Measurements from ENCODE around the gene PRKCSH.

DNA sequence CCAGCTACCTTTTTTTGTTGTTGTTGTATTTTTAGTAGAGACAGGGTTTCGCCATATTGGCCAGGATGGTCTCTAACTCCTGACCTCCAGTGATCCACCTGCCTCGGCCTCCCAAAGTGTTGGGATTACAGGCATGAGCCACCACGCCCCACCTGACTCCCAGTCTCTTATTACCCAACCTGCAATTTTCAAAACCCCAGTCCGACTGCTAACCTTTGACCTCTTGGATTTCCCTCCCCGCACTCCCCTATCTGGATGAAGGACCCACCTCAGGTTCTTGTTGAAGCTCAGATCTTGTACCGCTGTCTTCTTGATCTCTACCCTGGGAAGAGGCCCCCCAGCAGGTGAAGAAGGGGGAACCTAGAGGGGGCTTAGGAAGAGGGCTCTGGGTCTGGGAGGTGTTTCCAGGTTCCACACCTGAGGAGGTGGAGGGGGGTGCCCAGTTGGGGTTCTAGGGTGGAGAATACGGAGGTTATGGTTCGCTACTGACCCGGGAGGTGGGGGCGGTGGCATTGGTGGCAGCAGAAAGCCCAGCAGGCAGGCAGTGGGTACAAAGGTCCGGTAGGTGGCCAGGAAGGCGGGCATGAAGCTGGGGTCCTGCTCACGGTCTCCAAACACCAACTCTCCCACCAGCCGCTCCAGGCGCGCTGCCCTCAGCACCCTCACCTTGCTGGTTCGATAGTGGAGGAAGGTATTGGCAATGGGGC lies 18.9 kb upstream of the PRKCSH start:
- TF ChIP-seq, protein P1, sequence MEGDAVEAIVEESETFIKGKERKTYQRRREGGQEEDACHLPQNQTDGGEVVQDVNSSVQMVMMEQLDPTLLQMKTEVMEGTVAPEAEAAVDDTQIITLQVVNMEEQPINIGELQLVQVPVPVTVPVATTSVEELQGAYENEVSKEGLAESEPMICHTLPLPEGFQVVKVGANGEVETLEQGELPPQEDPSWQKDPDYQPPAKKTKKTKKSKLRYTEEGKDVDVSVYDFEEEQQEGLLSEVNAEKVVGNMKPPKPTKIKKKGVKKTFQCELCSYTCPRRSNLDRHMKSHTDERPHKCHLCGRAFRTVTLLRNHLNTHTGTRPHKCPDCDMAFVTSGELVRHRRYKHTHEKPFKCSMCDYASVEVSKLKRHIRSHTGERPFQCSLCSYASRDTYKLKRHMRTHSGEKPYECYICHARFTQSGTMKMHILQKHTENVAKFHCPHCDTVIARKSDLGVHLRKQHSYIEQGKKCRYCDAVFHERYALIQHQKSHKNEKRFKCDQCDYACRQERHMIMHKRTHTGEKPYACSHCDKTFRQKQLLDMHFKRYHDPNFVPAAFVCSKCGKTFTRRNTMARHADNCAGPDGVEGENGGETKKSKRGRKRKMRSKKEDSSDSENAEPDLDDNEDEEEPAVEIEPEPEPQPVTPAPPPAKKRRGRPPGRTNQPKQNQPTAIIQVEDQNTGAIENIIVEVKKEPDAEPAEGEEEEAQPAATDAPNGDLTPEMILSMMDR (conservative IDR thresholded peaks at IDR 0.05): no peak
- TF ChIP-seq EZH2 (IDR thresholded peaks at IDR 0.05; ENCODE audit: low read depth): no peak

All from PC-9 (cell line).